ENCODE data around the gene CCT6A.
"Not testable (repeated sequence)": the region's sequence is repeated elsewhere in the genome, so short reads cannot be mapped to it uniquely, and the experiment has no call there.

The CCT6A gene, protein sequence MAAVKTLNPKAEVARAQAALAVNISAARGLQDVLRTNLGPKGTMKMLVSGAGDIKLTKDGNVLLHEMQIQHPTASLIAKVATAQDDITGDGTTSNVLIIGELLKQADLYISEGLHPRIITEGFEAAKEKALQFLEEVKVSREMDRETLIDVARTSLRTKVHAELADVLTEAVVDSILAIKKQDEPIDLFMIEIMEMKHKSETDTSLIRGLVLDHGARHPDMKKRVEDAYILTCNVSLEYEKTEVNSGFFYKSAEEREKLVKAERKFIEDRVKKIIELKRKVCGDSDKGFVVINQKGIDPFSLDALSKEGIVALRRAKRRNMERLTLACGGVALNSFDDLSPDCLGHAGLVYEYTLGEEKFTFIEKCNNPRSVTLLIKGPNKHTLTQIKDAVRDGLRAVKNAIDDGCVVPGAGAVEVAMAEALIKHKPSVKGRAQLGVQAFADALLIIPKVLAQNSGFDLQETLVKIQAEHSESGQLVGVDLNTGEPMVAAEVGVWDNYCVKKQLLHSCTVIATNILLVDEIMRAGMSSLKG

GRCh38 chr7:56051339-56052191, at the start of gene CCT6A, which contains the start of gene PSPH:
CCT6A (plus strand) TSS chr7:56051765; CDS start chr7:56051849, 84 bp downstream.
PSPH (minus strand) TSS chr7:56051444; CDS start chr7:56021212, 30,232 bp downstream.
- DNase-seq = peak; percentile 76

GRCh38 chr7:56003749-56004148, 47.8 kb upstream of the CCT6A start:
- no peak for DNase-seq

DNA sequence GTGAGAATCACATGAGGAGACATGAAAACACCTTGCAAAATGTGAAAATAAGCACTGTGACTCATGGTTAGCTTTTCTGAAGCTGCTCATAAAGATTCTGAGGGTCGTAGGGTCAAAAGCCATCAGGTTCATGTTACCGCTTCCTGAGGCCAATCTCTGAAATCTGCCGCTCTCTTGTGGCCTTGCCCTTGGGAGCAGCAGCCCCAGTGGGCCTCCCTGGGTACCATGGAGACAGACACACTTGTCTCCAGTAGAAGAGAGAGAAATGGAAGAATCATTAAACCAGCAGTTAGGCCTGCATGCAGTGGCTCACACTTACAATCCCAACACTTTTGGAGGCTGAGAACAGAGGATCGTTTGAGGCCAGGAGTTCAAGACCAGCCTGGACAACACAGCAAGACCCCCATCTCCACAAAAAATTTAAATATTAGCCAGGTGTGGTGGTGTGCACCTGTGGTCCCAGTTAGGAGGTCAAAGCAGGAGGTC, 44.4 kb upstream of the CCT6A start:
- DNase-seq = no peak

DNA sequence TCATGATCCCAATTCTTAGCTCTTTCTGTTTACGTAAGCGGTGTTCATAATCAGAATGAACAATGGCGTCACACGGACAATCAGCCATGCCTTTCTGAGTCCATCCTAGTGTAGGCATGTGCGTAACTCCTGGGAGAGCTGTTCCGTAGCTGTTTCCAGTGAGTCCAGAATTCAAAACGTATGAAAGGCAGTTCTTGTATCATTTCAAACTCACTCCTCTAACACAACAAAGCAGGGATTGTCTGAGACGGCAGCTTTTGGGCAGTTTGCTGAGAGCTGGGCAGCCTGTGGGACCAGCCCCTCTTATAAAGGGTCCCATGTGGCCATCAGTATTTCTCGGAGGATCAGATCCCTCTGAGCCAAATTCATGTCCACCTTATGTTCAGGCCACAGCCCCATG, 43.7 kb upstream of the CCT6A start:
- DNase-seq = no peak

GRCh38 chr7:56009695-56010094, 41.9 kb upstream of the CCT6A start:
- no peak for DNase-seq

DNA sequence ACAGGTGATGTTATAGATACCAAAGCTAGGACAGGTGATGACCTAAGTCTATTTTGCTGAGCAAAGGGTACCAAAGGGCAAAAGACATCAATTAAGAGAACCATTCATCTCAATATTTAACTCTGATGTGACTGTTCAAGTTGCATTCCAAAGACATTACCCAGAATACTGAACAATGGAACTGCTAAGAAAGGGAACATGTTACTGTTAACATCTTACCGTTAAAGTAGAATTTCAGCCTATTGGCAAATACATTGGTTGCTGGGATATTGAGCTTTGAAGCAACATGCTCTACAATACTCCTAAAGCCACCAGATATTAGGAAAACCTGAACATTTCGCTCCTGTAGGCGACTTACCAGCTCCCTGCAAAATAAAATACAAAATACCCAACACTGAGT, 34.5 kb upstream of the CCT6A start:
- DNase-seq = not testable (repeated sequence)

- no peak for DNase-seq
Measured at GRCh38 chr7:56019501-56019900, 32.1 kb upstream of the CCT6A start.

GRCh38 chr7:56023500-56023899, 28.1 kb upstream of the CCT6A start:
- DNase-seq = no peak

DNA sequence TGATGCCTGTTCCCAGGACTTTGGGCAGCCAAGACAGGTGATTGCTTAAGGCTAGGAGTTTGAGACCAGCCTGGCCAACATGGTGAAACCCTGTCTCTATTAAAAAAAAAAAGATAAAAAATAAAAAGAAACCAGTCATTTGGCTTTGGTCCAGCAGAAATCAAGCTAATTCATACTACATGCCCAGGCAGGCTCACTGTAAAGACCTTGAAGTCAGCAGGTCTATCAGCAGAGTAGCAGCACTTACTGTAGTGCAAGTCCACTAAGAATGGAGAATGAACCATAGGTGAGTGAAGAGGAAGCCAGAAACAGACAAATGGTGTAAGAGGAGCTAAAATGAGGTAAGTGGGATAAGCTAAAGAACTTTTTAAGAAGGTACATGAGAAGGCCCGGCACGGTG, 25.0 kb upstream of the CCT6A start:
- no peak for DNase-seq

- no peak for DNase-seq
Measured at GRCh38 chr7:56028942-56029630, 22.5 kb upstream of the CCT6A start.

DNA sequence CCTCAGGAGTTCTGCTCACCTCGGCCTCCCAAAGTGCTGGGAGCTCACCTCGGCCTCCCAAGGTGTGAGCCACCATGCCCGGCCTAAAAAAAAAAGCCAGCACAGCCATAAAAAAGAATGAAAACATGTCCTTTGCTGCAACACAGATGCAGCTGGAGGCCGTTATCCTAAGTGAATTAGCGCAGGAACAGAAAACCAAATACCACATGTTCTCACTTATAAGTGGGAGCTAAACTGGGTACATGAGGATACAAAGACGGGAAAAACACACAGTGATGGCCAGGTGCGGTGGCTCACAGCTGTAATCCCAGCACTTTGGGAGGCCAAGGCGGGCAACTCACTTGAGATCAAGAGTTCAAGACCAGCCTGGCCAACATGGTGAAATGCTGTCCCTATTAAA, 21.2 kb upstream of the CCT6A start:
- no peak for DNase-seq

DNA sequence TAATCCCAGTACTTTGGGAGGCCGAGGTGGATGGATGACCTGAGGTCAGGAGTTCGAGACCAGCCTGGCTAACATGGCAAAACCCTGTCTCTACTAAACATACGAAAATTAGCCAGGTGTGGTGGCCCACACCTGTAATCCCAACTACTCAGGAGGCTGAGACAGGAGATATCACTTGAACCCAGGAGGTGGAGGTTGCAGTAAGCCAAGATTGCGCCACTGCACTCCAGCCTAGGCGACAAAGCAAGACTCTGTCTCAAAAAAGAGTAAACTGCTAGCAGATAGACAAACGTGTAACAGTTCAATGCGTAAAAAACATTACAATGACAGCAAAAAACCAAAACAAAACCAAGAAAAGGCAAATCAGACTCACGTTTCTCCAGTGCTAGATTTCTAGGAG, 20.0 kb upstream of the CCT6A start:
- not testable (repeated sequence) for DNase-seq

GRCh38 chr7:56032578-56032977, 19.0 kb upstream of the CCT6A start:
- DNase-seq = not testable (repeated sequence)

DNA sequence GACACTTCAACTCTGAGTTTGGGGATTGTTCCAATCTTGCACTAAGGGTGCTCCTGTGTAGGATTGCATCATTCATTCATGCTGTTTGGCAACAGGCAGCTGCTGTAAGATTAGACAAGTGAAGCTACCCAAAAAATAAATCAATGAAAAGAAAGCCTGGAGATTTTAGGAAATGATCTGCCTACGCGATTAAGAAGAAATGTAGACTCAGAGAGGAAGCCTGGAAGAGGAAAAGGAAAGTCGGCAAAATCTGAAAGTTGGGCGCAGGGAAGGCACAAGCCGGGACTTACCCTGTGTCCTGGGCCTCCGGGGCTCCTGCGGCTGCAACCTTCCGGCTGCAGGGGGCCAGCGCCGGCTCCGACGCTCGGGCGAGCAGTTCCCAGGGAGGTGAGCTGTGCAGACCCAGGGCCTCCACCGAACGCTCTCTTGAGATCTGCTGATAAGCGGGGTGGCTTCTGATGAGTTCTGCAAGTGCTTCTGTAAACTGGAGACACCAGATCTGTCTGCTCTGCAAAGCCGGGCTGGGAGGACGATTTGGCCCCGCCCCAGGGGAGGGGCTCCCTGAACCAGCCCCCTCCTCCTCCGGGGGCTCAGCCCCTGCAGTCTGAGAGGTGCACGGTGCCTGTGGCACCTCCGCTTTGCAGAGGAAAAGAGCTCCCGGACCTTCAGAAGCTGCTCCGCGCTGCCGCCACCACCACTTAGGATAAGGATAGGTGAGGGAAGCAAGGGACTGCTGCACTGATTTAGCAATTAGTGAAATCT, 17.7 kb upstream of the CCT6A start:
- peak; percentile 58 for DNase-seq

DNA sequence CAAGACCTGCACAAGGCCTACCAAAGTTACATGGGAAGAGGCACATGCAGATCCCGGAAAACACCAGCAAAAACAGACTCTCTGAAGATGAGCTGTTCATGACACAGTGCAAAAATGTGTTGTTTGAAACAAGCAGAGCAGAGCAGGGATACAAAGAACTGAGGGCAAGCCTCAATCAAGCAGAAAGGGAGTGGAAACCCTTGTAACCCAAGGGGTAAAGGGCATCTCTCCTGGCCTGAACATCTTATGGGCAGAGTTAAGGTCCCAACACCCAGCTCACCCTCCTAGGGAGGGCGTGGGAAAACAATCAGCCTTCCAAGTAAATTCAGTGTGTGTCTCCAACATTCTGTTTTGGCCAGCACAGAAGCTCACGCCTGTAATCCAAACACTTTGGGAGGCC, 10.8 kb upstream of the CCT6A start:
- no peak for DNase-seq

DNA sequence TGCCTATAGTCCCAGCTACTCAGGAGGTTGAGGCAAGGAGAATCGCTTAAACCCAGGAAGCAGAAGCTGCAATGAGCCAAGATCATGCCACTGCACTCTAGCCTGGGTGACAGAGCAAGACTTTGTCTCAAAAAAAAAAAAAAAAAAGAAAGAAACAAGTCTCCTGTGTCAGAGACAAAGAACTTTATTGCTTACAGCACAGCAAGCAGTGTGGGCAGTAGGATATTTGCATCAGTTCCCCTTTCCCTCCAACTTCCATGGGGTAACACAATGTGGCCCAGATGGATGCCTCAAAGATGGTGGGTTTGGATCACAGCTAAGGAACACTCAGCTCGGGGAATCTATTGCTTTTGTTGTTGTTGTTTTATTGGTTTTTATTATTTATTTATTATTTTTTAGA, 5.8 kb upstream of the CCT6A start:
- DNase-seq = not testable (repeated sequence)

GRCh38 chr7:56046721-56047445, 4.7 kb upstream of the CCT6A start:
- no peak for DNase-seq

DNA sequence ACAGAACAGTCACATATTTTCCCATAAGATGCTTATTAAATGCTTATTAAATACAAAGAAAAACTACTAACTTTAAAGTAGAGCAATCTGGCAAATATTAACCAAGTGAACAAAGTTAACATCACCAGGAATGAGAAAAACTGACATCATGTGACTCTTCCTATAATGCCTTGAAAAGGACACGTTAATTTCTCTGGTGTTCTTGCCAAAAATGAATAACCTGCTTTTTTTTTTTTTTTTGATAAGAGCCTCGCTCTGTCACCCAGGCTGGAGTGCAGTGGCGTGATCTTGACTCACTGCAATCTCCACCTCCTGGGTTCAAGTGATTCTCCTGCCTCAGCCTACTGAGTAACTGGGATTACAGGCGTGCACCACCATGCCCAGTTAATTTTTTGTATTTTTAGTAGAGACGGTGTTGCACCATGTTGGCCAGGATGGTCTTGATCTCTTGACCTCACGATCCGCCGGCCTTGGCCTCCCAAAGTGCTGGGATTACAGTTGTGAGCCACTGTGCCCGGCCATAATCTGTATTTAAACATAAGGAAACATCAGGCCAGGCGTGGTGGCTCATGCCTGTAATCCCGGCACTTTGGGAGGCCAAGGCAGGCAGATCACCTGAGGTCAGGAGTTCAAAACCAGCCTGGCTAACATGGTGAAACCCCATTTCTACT, 4.0 kb upstream of the CCT6A start:
- not testable (repeated sequence) for DNase-seq

- DNase-seq = no peak
Measured at GRCh38 chr7:56048245-56048644, 3.3 kb upstream of the CCT6A start.

DNA sequence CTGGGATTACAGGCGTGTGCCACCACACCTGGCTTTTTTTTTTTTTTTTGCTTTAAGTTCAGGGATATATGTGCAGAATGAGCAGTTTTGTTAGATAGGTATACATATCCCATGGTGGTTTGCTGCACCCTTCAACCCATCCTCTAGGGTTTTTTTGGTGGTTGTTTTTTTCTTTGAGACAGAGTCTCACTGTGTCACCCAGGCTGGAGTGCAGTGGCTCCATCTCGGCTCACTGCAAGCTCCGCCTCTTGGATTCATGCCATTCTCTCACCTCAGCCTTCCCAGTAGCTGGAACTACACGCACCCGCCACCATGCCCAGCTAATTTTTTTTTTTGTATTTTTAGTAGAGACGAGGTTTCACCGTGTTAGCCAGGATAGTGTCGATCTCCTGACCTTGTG, 2.8 kb upstream of the CCT6A start:
- DNase-seq = not testable (repeated sequence)

DNA sequence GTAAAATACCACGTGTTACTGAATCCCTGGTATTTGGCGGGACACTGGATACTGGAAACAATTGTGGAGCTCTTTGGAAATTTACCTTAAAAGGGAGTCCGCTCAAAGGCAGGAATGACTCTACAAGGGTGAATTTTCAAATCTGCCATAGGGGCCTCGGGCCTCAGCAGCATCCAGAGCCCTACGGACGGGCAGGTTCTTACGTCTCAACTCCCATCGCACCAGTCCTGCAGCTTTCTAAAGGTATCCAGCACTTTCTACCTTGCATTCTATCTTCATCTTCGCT, 569 bp upstream of the CCT6A start:
- DNase-seq = no peak

Data from activated CD4-positive, alpha-beta T cell treated with anti-CD3 and anti-CD28 coated beads for 1 hour (primary cell).